Thymus (tissue), 11 donors: ENCODE data around the gene GNAQ. TPM values are rescaled to one million over a fixed set of nuclear protein-coding genes. Genes with fewer than 3 reads are reported as not detected.

ENCODE experiments used
- DNase-seq, 9 donors: peaks; one replicate each; pipeline ENCODE4 v3.0.0-alpha.2; 2013; ENCODE audit warnings: low spot score in 9 of 9, low read depth in 6 of 9, missing footprints in 1 of 9
- H3K27ac ChIP-seq, 2 donors: one replicate each; pipeline ENCODE4 v1.5.1; 2013; ENCODE audit warnings: control low read depth in 1 of 2, low read depth in 1 of 2, low read length in 1 of 2, mild to moderate bottlenecking in 1 of 2, moderate library complexity in 1 of 2
- H3K27me3 ChIP-seq, 2 donors: one replicate each; pipeline ENCODE4 v1.5.1; 2013; ENCODE audit warnings: low read length in 1 of 2; ENCODE audit not compliant: control insufficient read depth in 2 of 2, insufficient read depth in 1 of 2
- H3K36me3 ChIP-seq, 2 donors: one replicate each; pipeline ENCODE4 v1.5.1; 2013; ENCODE audit warnings: low read length in 1 of 2, mild to moderate bottlenecking in 1 of 2, moderate library complexity in 1 of 2; ENCODE audit not compliant: control insufficient read depth in 2 of 2, insufficient read depth in 2 of 2
- H3K4me1 ChIP-seq, 2 donors: one replicate each; pipeline ENCODE4 v1.5.1; 2013; ENCODE audit warnings: low read length in 2 of 2; ENCODE audit not compliant: control insufficient read depth in 2 of 2, insufficient read depth in 2 of 2
- H3K4me3 ChIP-seq, 2 donors: one replicate each; pipeline ENCODE4 v1.5.1; 2013; ENCODE audit warnings: low read length in 2 of 2, control low read depth in 1 of 2, mild to moderate bottlenecking in 1 of 2
- H3K9me3 ChIP-seq, 2 donors: one replicate each; pipeline ENCODE4 v1.5.1; 2013; ENCODE audit warnings: low read length in 1 of 2, mild to moderate bottlenecking in 1 of 2; ENCODE audit not compliant: control insufficient read depth in 2 of 2, insufficient read depth in 1 of 2
- WGBS: extraction: QIAGEN DNeasy Blood & Tissue Kit; methylation state at CpG from one replicate; pipeline ENCODE4 v1.1.7; 2013; 5-methylcytosine and 5-hydroxymethylcytosine counted together
- polyA plus RNA-seq: library from polyadenylated mRNA; stranded (reverse); fragments of 200-250 nt; gene quantifications from one replicate; pipeline ENCODE4 v1.2.3, GENCODE V29; 2013
- total RNA-seq: library from RNA; stranded (reverse); fragments of 120-200 nt; gene quantifications from one replicate; pipeline ENCODE4 v1.2.4, GENCODE V29; 2013
- donor health status: healthy.

The GNAQ gene
- total and polyA plus RNA-seq, 2 donors: 18.7 to 23.5 TPM

- no peaks in the 10 kb centered on the region for H3K36me3 ChIP-seq
- no peaks in the 10 kb centered on the region for H3K27me3 ChIP-seq
- H3K27ac ChIP-seq: no peak overlapping the region
- H3K9me3 ChIP-seq: no peaks in the 10 kb centered on the region
- H3K4me3 ChIP-seq: no peak overlapping the region
- no peak for DNase-seq
- peaks cover 7% of the 10 kb centered on the region in 2 donors for H3K4me1 ChIP-seq
- 97% methylated on average over 7 of the region's 7 CpGs for WGBS
Measured at GRCh38 chr9:77987081-77987656, 44.4 kb downstream of the GNAQ start.

- Histone ChIP-seq H3K27me3 (no peaks in the 10 kb centered on the region), H3K27ac (no peak overlapping the region), H3K4me3 (no peak overlapping the region), H3K9me3 (no peaks in the 10 kb centered on the region), H3K4me1 (peaks cover 12 to 16% of the 10 kb centered on the region in 2 donors), H3K36me3 (no peaks in the 10 kb centered on the region)
- no peak for DNase-seq
- WGBS: 100% methylated on average over 1 of the region's 1 CpG
Measured at GRCh38 chr9:77985996-77986395, 45.6 kb downstream of the GNAQ start.

GRCh38 chr9:77983320-77983662 is 48.3 kb downstream of the GNAQ start:
- Histone ChIP-seq H3K27ac (no peak overlapping the region), H3K4me1 (peaks cover 16 to 27% of the 10 kb centered on the region in 2 donors)

GRCh38 chr9:77982581-77983319 is 48.9 kb downstream of the GNAQ start:
- H3K36me3 ChIP-seq: peaks cover 0 to 2% of the 10 kb centered on the region in 2 donors
- H3K4me1 ChIP-seq: peaks cover 19 to 31% of the 10 kb centered on the region in 2 donors
- H3K27me3 ChIP-seq: no peaks in the 10 kb centered on the region
- peak overlapping the region in 1 of 2 donors; percentile 5 for H3K27ac ChIP-seq
- H3K9me3 ChIP-seq: no peaks in the 10 kb centered on the region
- WGBS: 48% methylated on average over 7 of the region's 7 CpGs
- no peak overlapping the region for H3K4me3 ChIP-seq
- no peak for DNase-seq

More at GRCh38 chr9:77983320-77983662, 48.3 kb downstream of the GNAQ start:
- 96% methylated on average over 1 of the region's 1 CpG for WGBS
- DNase-seq: no peak
- H3K36me3 ChIP-seq: peaks cover 0 to 2% of the 10 kb centered on the region in 2 donors
- no peaks in the 10 kb centered on the region for H3K27me3 ChIP-seq
- H3K9me3 ChIP-seq: no peaks in the 10 kb centered on the region
- no peak overlapping the region for H3K4me3 ChIP-seq

- Histone ChIP-seq H3K9me3 (no peaks in the 10 kb centered on the region), H3K27me3 (no peaks in the 10 kb centered on the region), H3K4me1 (peaks cover 28 to 40% of the 10 kb centered on the region in 2 donors), H3K4me3 (no peak overlapping the region), H3K36me3 (peaks cover 0 to 2% of the 10 kb centered on the region in 2 donors), H3K27ac (no peak overlapping the region)
- WGBS: 87% methylated on average over 1 of the region's 1 CpG
- DNase-seq: no peak
Measured at GRCh38 chr9:77981907-77982306, 49.7 kb downstream of the GNAQ start.

- DNase-seq: peak in 1 of 9 donors; percentile 36
- Histone ChIP-seq H3K27ac (no peak overlapping the region), H3K4me1 (peaks cover 28 to 43% of the 10 kb centered on the region in 2 donors)
Measured at GRCh38 chr9:77981332-77981731, 50.3 kb downstream of the GNAQ start.

GRCh38 chr9:77980622-77981021 is 51.0 kb downstream of the GNAQ start:
- Histone ChIP-seq H3K27ac (no peak overlapping the region), H3K27me3 (no peaks in the 10 kb centered on the region), H3K36me3 (peaks cover 0 to 2% of the 10 kb centered on the region in 2 donors), H3K4me1 (peaks cover 28 to 45% of the 10 kb centered on the region in 2 donors), H3K4me3 (no peak overlapping the region), H3K9me3 (no peaks in the 10 kb centered on the region)
- DNase-seq: no peak

More at GRCh38 chr9:77981332-77981731, 50.3 kb downstream of the GNAQ start:
- H3K4me3 ChIP-seq: no peak overlapping the region
- no peaks in the 10 kb centered on the region for H3K9me3 ChIP-seq
- peaks cover 0 to 2% of the 10 kb centered on the region in 2 donors for H3K36me3 ChIP-seq
- 6% methylated on average over 2 of the region's 2 CpGs for WGBS
- H3K27me3 ChIP-seq: no peaks in the 10 kb centered on the region

- H3K4me1 ChIP-seq: peaks cover 27 to 46% of the 10 kb centered on the region in 2 donors
- no peak for DNase-seq
- H3K9me3 ChIP-seq: no peaks in the 10 kb centered on the region
- H3K27ac ChIP-seq: no peak overlapping the region
- H3K27me3 ChIP-seq: no peaks in the 10 kb centered on the region
- peaks cover 0 to 2% of the 10 kb centered on the region in 2 donors for H3K36me3 ChIP-seq
- no peak overlapping the region for H3K4me3 ChIP-seq
- WGBS: 29% methylated on average over 3 of the region's 3 CpGs
Measured at GRCh38 chr9:77978086-77978781, 53.4 kb downstream of the GNAQ start.

- Histone ChIP-seq H3K9me3 (no peaks in the 10 kb centered on the region), H3K27ac (peak overlapping the region; percentile 3 to 73), H3K36me3 (peaks cover 0 to 2% of the 10 kb centered on the region in 2 donors), H3K4me1 (peaks cover 21 to 47% of the 10 kb centered on the region in 2 donors), H3K4me3 (no peak overlapping the region), H3K27me3 (no peaks in the 10 kb centered on the region)
- WGBS: 18% methylated on average over 4 of the region's 4 CpGs
- DNase-seq: peak in 4 of 9 donors; percentile 32 to 69 (median 39)
Measured at GRCh38 chr9:77977210-77977611, 54.4 kb downstream of the GNAQ start.
